Measurements from ENCODE around the gene ASB15.

ASB15 gene

GRCh38 chr7:123661765-123662164, 60.1 kb downstream of the ASB15 start:
- H3K9ac ChIP-seq (ENCODE audit: low read depth in 1 of 2, low read length in 2 of 2), result no peak overlapping the region
- H3K4me3 ChIP-seq (ENCODE audit: low read depth in 1 of 2, low read length in 2 of 2), result no peak overlapping the region
- no peaks in the 10 kb centered on the region for H3K4me1 ChIP-seq (ENCODE audit: control insufficient read depth in 1 of 2, insufficient read depth in 2 of 2, low read length in 2 of 2)
- no peaks in the 10 kb centered on the region for H3K36me3 ChIP-seq (ENCODE audit: control insufficient read depth in 1 of 2, insufficient read depth in 2 of 2, low read length in 2 of 2)
- no peaks in the 10 kb centered on the region for H3K9me3 ChIP-seq (ENCODE audit: control insufficient read depth in 1 of 2, low read length in 2 of 2)
- peaks cover 0 to 3% of the 10 kb centered on the region in 2 donors for H3K27me3 ChIP-seq (ENCODE audit: control insufficient read depth in 1 of 2, insufficient read depth in 2 of 2, low read length in 2 of 2)
- H3K27ac ChIP-seq (ENCODE audit: low read depth, low read length), result no peak overlapping the region

- Histone ChIP-seq H3K9ac (ENCODE audit: low read depth in 1 of 2, low read length in 2 of 2) (no peak overlapping the region), H3K27me3 (ENCODE audit: control insufficient read depth in 1 of 2, insufficient read depth in 2 of 2, low read length in 2 of 2) (peaks cover 0 to 3% of the 10 kb centered on the region in 2 donors), H3K36me3 (ENCODE audit: control insufficient read depth in 1 of 2, insufficient read depth in 2 of 2, low read length in 2 of 2) (no peaks in the 10 kb centered on the region), H3K9me3 (ENCODE audit: control insufficient read depth in 1 of 2, low read length in 2 of 2) (no peaks in the 10 kb centered on the region), H3K4me3 (ENCODE audit: low read depth in 1 of 2, low read length in 2 of 2) (no peak overlapping the region), H3K4me1 (ENCODE audit: control insufficient read depth in 1 of 2, insufficient read depth in 2 of 2, low read length in 2 of 2) (no peaks in the 10 kb centered on the region), H3K27ac (ENCODE audit: low read depth, low read length) (no peak overlapping the region)
These were observed 60.7 kb downstream of the ASB15 start for GRCh38 chr7:123662293-123662692.

- H3K36me3 ChIP-seq (ENCODE audit: control insufficient read depth in 1 of 2, insufficient read depth in 2 of 2, low read length in 2 of 2), result no peaks in the 10 kb centered on the region
- H3K4me3 ChIP-seq (ENCODE audit: low read depth in 1 of 2, low read length in 2 of 2), result no peak overlapping the region
- no peak overlapping the region for H3K27ac ChIP-seq (ENCODE audit: low read depth, low read length)
- H3K9me3 ChIP-seq (ENCODE audit: control insufficient read depth in 1 of 2, low read length in 2 of 2), result no peaks in the 10 kb centered on the region
- H3K4me1 ChIP-seq (ENCODE audit: control insufficient read depth in 1 of 2, insufficient read depth in 2 of 2, low read length in 2 of 2), result no peaks in the 10 kb centered on the region
- H3K27me3 ChIP-seq (ENCODE audit: control insufficient read depth in 1 of 2, insufficient read depth in 2 of 2, low read length in 2 of 2), result peaks cover 0 to 3% of the 10 kb centered on the region in 2 donors
- no peak overlapping the region for H3K9ac ChIP-seq (ENCODE audit: low read depth in 1 of 2, low read length in 2 of 2)
These were observed 61.1 kb downstream of the ASB15 start for GRCh38 chr7:123662755-123663154.

GRCh38 chr7:123663200-123663599, 61.6 kb downstream of the ASB15 start:
- Histone ChIP-seq H3K9me3 (ENCODE audit: control insufficient read depth in 1 of 2, low read length in 2 of 2) (no peaks in the 10 kb centered on the region), H3K27me3 (ENCODE audit: control insufficient read depth in 1 of 2, insufficient read depth in 2 of 2, low read length in 2 of 2) (peaks cover 0 to 3% of the 10 kb centered on the region in 2 donors), H3K4me3 (ENCODE audit: low read depth in 1 of 2, low read length in 2 of 2) (no peak overlapping the region), H3K4me1 (ENCODE audit: control insufficient read depth in 1 of 2, insufficient read depth in 2 of 2, low read length in 2 of 2) (no peaks in the 10 kb centered on the region), H3K36me3 (ENCODE audit: control insufficient read depth in 1 of 2, insufficient read depth in 2 of 2, low read length in 2 of 2) (no peaks in the 10 kb centered on the region), H3K9ac (ENCODE audit: low read depth in 1 of 2, low read length in 2 of 2) (no peak overlapping the region), H3K27ac (ENCODE audit: low read depth, low read length) (no peak overlapping the region)

GRCh38 chr7:123665157-123665556, 63.5 kb downstream of the ASB15 start:
- Histone ChIP-seq H3K27me3 (ENCODE audit: control insufficient read depth in 1 of 2, insufficient read depth in 2 of 2, low read length in 2 of 2) (peaks cover 0 to 3% of the 10 kb centered on the region in 2 donors), H3K9ac (ENCODE audit: low read depth in 1 of 2, low read length in 2 of 2) (no peak overlapping the region), H3K27ac (ENCODE audit: low read depth, low read length) (no peak overlapping the region), H3K4me3 (ENCODE audit: low read depth in 1 of 2, low read length in 2 of 2) (no peak overlapping the region), H3K9me3 (ENCODE audit: control insufficient read depth in 1 of 2, low read length in 2 of 2) (no peaks in the 10 kb centered on the region), H3K36me3 (ENCODE audit: control insufficient read depth in 1 of 2, insufficient read depth in 2 of 2, low read length in 2 of 2) (no peaks in the 10 kb centered on the region), H3K4me1 (ENCODE audit: control insufficient read depth in 1 of 2, insufficient read depth in 2 of 2, low read length in 2 of 2) (no peaks in the 10 kb centered on the region)

GRCh38 chr7:123665896-123666295, 64.3 kb downstream of the ASB15 start:
- no peak overlapping the region for H3K27ac ChIP-seq (ENCODE audit: low read depth, low read length)
- no peaks in the 10 kb centered on the region for H3K36me3 ChIP-seq (ENCODE audit: control insufficient read depth in 1 of 2, insufficient read depth in 2 of 2, low read length in 2 of 2)
- peaks cover 0 to 3% of the 10 kb centered on the region in 2 donors for H3K27me3 ChIP-seq (ENCODE audit: control insufficient read depth in 1 of 2, insufficient read depth in 2 of 2, low read length in 2 of 2)

GRCh38 chr7:123666492-123666891, 64.9 kb downstream of the ASB15 start:
- Histone ChIP-seq H3K27ac (ENCODE audit: low read depth, low read length) (no peak overlapping the region), H3K27me3 (ENCODE audit: control insufficient read depth in 1 of 2, insufficient read depth in 2 of 2, low read length in 2 of 2) (peaks cover 0 to 3% of the 10 kb centered on the region in 2 donors), H3K36me3 (ENCODE audit: control insufficient read depth in 1 of 2, insufficient read depth in 2 of 2, low read length in 2 of 2) (no peaks in the 10 kb centered on the region), H3K9me3 (ENCODE audit: control insufficient read depth in 1 of 2, low read length in 2 of 2) (no peaks in the 10 kb centered on the region), H3K4me3 (ENCODE audit: low read depth in 1 of 2, low read length in 2 of 2) (no peak overlapping the region), H3K4me1 (ENCODE audit: control insufficient read depth in 1 of 2, insufficient read depth in 2 of 2, low read length in 2 of 2) (no peaks in the 10 kb centered on the region), H3K9ac (ENCODE audit: low read depth in 1 of 2, low read length in 2 of 2) (no peak overlapping the region)

More at GRCh38 chr7:123665896-123666295, 64.3 kb downstream of the ASB15 start:
- Histone ChIP-seq H3K4me3 (ENCODE audit: low read depth in 1 of 2, low read length in 2 of 2) (no peak overlapping the region), H3K9ac (ENCODE audit: low read depth in 1 of 2, low read length in 2 of 2) (no peak overlapping the region), H3K9me3 (ENCODE audit: control insufficient read depth in 1 of 2, low read length in 2 of 2) (no peaks in the 10 kb centered on the region), H3K4me1 (ENCODE audit: control insufficient read depth in 1 of 2, insufficient read depth in 2 of 2, low read length in 2 of 2) (no peaks in the 10 kb centered on the region)

- no peak overlapping the region for H3K9ac ChIP-seq (ENCODE audit: low read depth in 1 of 2, low read length in 2 of 2)
- no peak overlapping the region for H3K27ac ChIP-seq (ENCODE audit: low read depth, low read length)
- H3K9me3 ChIP-seq (ENCODE audit: control insufficient read depth in 1 of 2, low read length in 2 of 2), result no peaks in the 10 kb centered on the region
- H3K36me3 ChIP-seq (ENCODE audit: control insufficient read depth in 1 of 2, insufficient read depth in 2 of 2, low read length in 2 of 2), result no peaks in the 10 kb centered on the region
- H3K4me3 ChIP-seq (ENCODE audit: low read depth in 1 of 2, low read length in 2 of 2), result no peak overlapping the region
- H3K4me1 ChIP-seq (ENCODE audit: control insufficient read depth in 1 of 2, insufficient read depth in 2 of 2, low read length in 2 of 2), result no peaks in the 10 kb centered on the region
- H3K27me3 ChIP-seq (ENCODE audit: control insufficient read depth in 1 of 2, insufficient read depth in 2 of 2, low read length in 2 of 2), result peaks cover 0 to 3% of the 10 kb centered on the region in 2 donors
These were observed 67.9 kb downstream of the ASB15 start for GRCh38 chr7:123669485-123669884.

GRCh38 chr7:123673137-123673732, 71.6 kb downstream of the ASB15 start:
- no peak overlapping the region for H3K27ac ChIP-seq (ENCODE audit: low read depth, low read length)

GRCh38 chr7:123673752-123674398, 72.3 kb downstream of the ASB15 start:
- H3K27ac ChIP-seq (ENCODE audit: low read depth, low read length), result no peak overlapping the region

More at GRCh38 chr7:123673137-123673732, 71.6 kb downstream of the ASB15 start:
- Histone ChIP-seq H3K36me3 (ENCODE audit: control insufficient read depth in 1 of 2, insufficient read depth in 2 of 2, low read length in 2 of 2) (no peaks in the 10 kb centered on the region), H3K27me3 (ENCODE audit: control insufficient read depth in 1 of 2, insufficient read depth in 2 of 2, low read length in 2 of 2) (no peaks in the 10 kb centered on the region), H3K9ac (ENCODE audit: low read depth in 1 of 2, low read length in 2 of 2) (no peak overlapping the region), H3K4me1 (ENCODE audit: control insufficient read depth in 1 of 2, insufficient read depth in 2 of 2, low read length in 2 of 2) (no peaks in the 10 kb centered on the region), H3K4me3 (ENCODE audit: low read depth in 1 of 2, low read length in 2 of 2) (no peak overlapping the region), H3K9me3 (ENCODE audit: control insufficient read depth in 1 of 2, low read length in 2 of 2) (no peaks in the 10 kb centered on the region)

More at GRCh38 chr7:123673752-123674398, 72.3 kb downstream of the ASB15 start:
- Histone ChIP-seq H3K4me1 (ENCODE audit: control insufficient read depth in 1 of 2, insufficient read depth in 2 of 2, low read length in 2 of 2) (no peaks in the 10 kb centered on the region), H3K9me3 (ENCODE audit: control insufficient read depth in 1 of 2, low read length in 2 of 2) (no peaks in the 10 kb centered on the region), H3K9ac (ENCODE audit: low read depth in 1 of 2, low read length in 2 of 2) (no peak overlapping the region), H3K27me3 (ENCODE audit: control insufficient read depth in 1 of 2, insufficient read depth in 2 of 2, low read length in 2 of 2) (no peaks in the 10 kb centered on the region), H3K36me3 (ENCODE audit: control insufficient read depth in 1 of 2, insufficient read depth in 2 of 2, low read length in 2 of 2) (no peaks in the 10 kb centered on the region), H3K4me3 (ENCODE audit: low read depth in 1 of 2, low read length in 2 of 2) (no peak overlapping the region)

All from duodenal mucosa (tissue), 2 donors.